Uterus (tissue), 2 donors: ENCODE results near the gene SIN3A.

Experiments
- CTCF ChIP-seq, 4 experiments: fragments of 200-600 bp in 2 of 4; fragments of 450-650 bp in 2 of 4; sonication (generic) in 2 of 4; IDR thresholded peaks; one replicate each; pipeline ENCODE4 v1.5.1; 2016 to 2019; ENCODE audit warnings: antibody characterized with exemption in 4 of 4, mild to moderate bottlenecking in 2 of 4, moderate library complexity in 1 of 4
- POLR2A ChIP-seq, 2 donors: fragments of 450-650 bp; IDR thresholded peaks; one replicate each; pipeline ENCODE4 v1.6.1; 2016; ENCODE audit warnings: antibody characterized with exemption in 2 of 2, mild to moderate bottlenecking in 1 of 2, moderate library complexity in 1 of 2

- TF ChIP-seq POLR2A (IDR thresholded peaks at IDR 0.05) (no peak), CTCF (IDR thresholded peaks at IDR 0.05) (no peak)
Measured at GRCh38 chr15:75364881-75365280, 86.6 kb downstream of the SIN3A start.
